ENCODE data around the gene TNPO2. TPM values are rescaled to one million over a fixed set of nuclear protein-coding genes. Genes with fewer than 3 reads are reported as not detected.

TNPO2 gene
- total and polyA plus RNA-seq, 2 of the 13 experiments (the other 11 are each of a cell fraction or from before 2014, with no cell fraction given), result 31.7 to 61.0 TPM

DNA sequence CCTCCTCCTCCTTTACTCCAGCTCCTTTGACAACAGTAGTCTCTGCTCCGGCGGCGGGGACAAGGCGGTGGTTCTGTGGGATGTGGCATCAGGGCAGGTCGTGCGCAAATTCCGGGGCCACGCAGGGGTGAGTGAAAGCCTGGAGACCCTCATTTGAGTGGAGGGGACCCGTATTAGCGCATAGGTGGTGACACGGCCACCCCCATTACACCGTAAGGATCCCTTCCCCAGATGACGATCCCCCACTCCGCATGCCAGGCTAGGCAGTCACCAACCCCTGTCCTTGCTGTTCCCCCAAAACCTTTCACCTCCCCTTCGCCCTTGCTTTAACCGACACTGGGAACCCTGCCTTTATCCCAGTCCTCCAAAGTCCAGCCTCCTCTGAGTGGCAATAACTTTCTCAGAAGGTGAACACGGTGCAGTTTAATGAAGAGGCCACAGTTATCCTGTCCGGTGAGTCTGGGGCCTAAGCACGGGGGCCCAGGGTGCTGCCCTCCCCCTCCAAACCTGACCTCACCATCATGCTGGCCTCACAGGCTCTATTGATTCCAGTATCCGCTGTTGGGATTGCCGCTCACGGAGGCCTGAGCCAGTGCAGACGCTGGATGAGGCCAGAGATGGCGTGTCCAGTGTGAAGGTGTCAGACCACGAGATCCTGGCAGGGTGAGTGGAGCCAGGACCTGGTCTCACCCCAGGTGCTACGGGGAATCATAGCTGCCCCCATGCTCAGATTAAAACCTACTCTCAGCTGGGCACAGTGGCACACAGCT, 53.4 kb downstream of the TNPO2 start (continued):
- TF ChIP-seq ZNF891 (CRISPR knock-in tag; IDR thresholded peaks at IDR 0.05), result 0 out of 2 replicates have a peak, but pooled peaks have one; percentile 13
- TF ChIP-seq HDAC2 (CRISPR knock-in tag; IDR thresholded peaks at IDR 0.05), result no peak

- peak overlapping the region; percentile 93 for H3K9ac ChIP-seq (ENCODE audit: insufficient read depth, low read depth, low read length)
- BruUV-seq (replicated peaks), result TSS peak; percentile 79
- H4K20me1 ChIP-seq (ENCODE audit: insufficient read depth, low read length), result no peaks in the 10 kb centered on the region
- intact Hi-C loops (cut with micrococcal nuclease; ENCODE audit: unreplicated experiment) (no loop called here), in situ Hi-C loops (cut with HindIII; ENCODE audit: extremely low pct_ligation_motif_present, low pct_unique_long_range_greater_than_20kb) (loop anchor here (5.0 kb wide), 1 partner anchor 107 kb away; no protein-coding TSS in a partner anchor)
- H3K4me2 ChIP-seq (ENCODE audit: low read depth, low read length), result peak overlapping the region; percentile 97
- H3K36me3 ChIP-seq (replicated peaks in 1 of 2; ENCODE audit: control insufficient read depth in 1 of 2, insufficient read depth in 2 of 2, low read length in 2 of 2), result peaks cover 10 to 19% of the 10 kb centered on the region in 2 experiments
- ATAC-seq (peak; percentile 50), FAIRE-seq (peak; percentile 93), DNase-seq (ENCODE audit: low spot score) (peak; percentile 67)
- H3K4me1 ChIP-seq (ENCODE audit: insufficient read depth, low read length), result peaks cover 43% of the 10 kb centered on the region
- H3K79me2 ChIP-seq (ENCODE audit: insufficient read depth, low read length), result peaks cover 34% of the 10 kb centered on the region
- H3K4me3 ChIP-seq (replicated peaks in 1 of 3; ENCODE audit: insufficient read depth in 1 of 3, low read depth in 2 of 3, low read length in 3 of 3), result peak overlapping the region; percentile 77 to 96 (median 96)
- H2AFZ ChIP-seq (ENCODE audit: low read length), result peak overlapping the region; percentile 100
- WGBS (ENCODE audit: low lambda C conversion rate), result 5% methylated on average over 22 of the region's 64 CpGs
- CTCF ChIA-PET (ENCODE audit: low intra/inter-chr PET ratio, low total read pairs), result no interaction called here
- no peaks in the 10 kb centered on the region; a peak in 1 of 5 replicates for H3K27me3 ChIP-seq (ENCODE audit: control insufficient read depth in 1 of 2, insufficient read depth in 2 of 2, low read length in 2 of 2)
- POLR2A ChIA-PET, result interaction anchor here (0.9 to 1.9 kb wide), 9 partner anchors 9 to 174 kb away, joined by 3 to 16 read pairs (median 4); partner anchors contain the start of genes DHPS, GET3, ZNF490 and ZNF791
- H3K27ac ChIP-seq (ENCODE audit: extremely low read length, insufficient read depth, low read length), result peak overlapping the region; percentile 88
- H3K9me3 ChIP-seq (ENCODE audit: low read length), result no peaks in the 10 kb centered on the region
- TF ChIP-seq ZFP91 (CRISPR knock-in tag; IDR thresholded peaks at IDR 0.05; ENCODE audit: borderline replicate concordance), result peak; percentile 42; the same call in 1 of the 2 replicates
- TF ChIP-seq, protein P1, sequence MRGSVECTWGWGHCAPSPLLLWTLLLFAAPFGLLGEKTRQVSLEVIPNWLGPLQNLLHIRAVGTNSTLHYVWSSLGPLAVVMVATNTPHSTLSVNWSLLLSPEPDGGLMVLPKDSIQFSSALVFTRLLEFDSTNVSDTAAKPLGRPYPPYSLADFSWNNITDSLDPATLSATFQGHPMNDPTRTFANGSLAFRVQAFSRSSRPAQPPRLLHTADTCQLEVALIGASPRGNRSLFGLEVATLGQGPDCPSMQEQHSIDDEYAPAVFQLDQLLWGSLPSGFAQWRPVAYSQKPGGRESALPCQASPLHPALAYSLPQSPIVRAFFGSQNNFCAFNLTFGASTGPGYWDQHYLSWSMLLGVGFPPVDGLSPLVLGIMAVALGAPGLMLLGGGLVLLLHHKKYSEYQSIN (CRISPR knock-in tag; IDR thresholded peaks at IDR 0.05; ENCODE audit: borderline replicate concordance), result no peak
- peak; percentile 38; the same call in 1 of the 2 replicates for TF ChIP-seq SRY (CRISPR knock-in tag; IDR thresholded peaks at IDR 0.05)
- no peak; the same call in 1 of the 2 replicates for TF ChIP-seq NCOA2 (CRISPR knock-in tag; IDR thresholded peaks at IDR 0.05)
- no peak for TF ChIP-seq AHR (CRISPR knock-in tag; IDR thresholded peaks at IDR 0.05)
- TF ChIP-seq LCORL (IDR thresholded peaks at IDR 0.05), result no peak
- TF ChIP-seq LCORL (CRISPR knock-in tag; IDR thresholded peaks at IDR 0.05), result peak; percentile 48; the same call in 1 of the 2 replicates
- TF ChIP-seq SIN3A (IDR thresholded peaks at IDR 0.05; ENCODE audit: borderline replicate concordance, low read depth, low read length), result no peak
- TF ChIP-seq ZNF816 (CRISPR knock-in tag; IDR thresholded peaks at IDR 0.05; ENCODE audit: borderline replicate concordance), result no peak
- TF ChIP-seq ZHX1 (CRISPR knock-in tag; IDR thresholded peaks at IDR 0.05; ENCODE audit: low read depth), result no peak
- no peak for TF ChIP-seq ZFAT (CRISPR knock-in tag; conservative IDR thresholded peaks at IDR 0.05)
- TF ChIP-seq NR2C2 (CRISPR knock-in tag; IDR thresholded peaks at IDR 0.05; ENCODE audit: borderline replicate concordance), result peak; percentile 98
- no peak for TF ChIP-seq ZNF775 (CRISPR knock-in tag; IDR thresholded peaks at IDR 0.05; ENCODE audit: borderline replicate concordance)
Observed at GRCh38 chr19:12669270-12670158, 54.2 kb downstream of the TNPO2 start.
